Progenitor cell of endocrine pancreas (in vitro differentiated cells): Measurements from ENCODE around the gene LRMDA. TPM values are rescaled to one million over a fixed set of nuclear protein-coding genes. Genes with fewer than 3 reads are reported as not detected.

ENCODE experiments used
- DNase-seq: peaks from one replicate; pipeline ENCODE4 v3.0.0; 2021; ENCODE audit warnings: low spot score; ENCODE audit not compliant: unreplicated experiment
- H3K27ac Mint-ChIP-seq: 2 replicates; pipeline ENCODE4 v1.8.0; 2021; ENCODE audit warnings: mild to moderate bottlenecking, moderate library complexity, mixed read lengths
- H3K27me3 Mint-ChIP-seq: 2 replicates; pipeline ENCODE4 v1.8.0; 2021; ENCODE audit warnings: mixed read lengths
- H3K36me3 Mint-ChIP-seq: 2 replicates; pipeline ENCODE4 v1.8.0; 2022; ENCODE audit warnings: mixed read lengths; ENCODE audit not compliant: insufficient read depth
- H3K4me1 Mint-ChIP-seq: 2 replicates; pipeline ENCODE4 v1.8.0; 2021; ENCODE audit warnings: low read depth, mixed read lengths
- H3K4me3 Mint-ChIP-seq: 2 replicates; pipeline ENCODE4 v1.8.0; 2021; ENCODE audit warnings: low read depth, mild to moderate bottlenecking, moderate library complexity, mixed read lengths
- H3K9me3 Mint-ChIP-seq: 2 replicates; pipeline ENCODE4 v1.8.0; 2021; ENCODE audit warnings: low read depth, mixed read lengths
- CTCF ChIP-seq: fragments of 200-600 bp; sonication (generic); IDR thresholded peaks from one replicate; pipeline ENCODE4 v1.5.0; 2021; ENCODE audit warnings: antibody characterized with exemption, mild to moderate bottlenecking; ENCODE audit not compliant: unreplicated experiment
- total RNA-seq: library from RNA; stranded (reverse); gene quantifications from 2 replicates; pipeline ENCODE4 v1.2.1, GENCODE V29; 2021

The LRMDA gene
- total RNA-seq, 1 donor from 2014 or later, result 6.5 TPM

DNA sequence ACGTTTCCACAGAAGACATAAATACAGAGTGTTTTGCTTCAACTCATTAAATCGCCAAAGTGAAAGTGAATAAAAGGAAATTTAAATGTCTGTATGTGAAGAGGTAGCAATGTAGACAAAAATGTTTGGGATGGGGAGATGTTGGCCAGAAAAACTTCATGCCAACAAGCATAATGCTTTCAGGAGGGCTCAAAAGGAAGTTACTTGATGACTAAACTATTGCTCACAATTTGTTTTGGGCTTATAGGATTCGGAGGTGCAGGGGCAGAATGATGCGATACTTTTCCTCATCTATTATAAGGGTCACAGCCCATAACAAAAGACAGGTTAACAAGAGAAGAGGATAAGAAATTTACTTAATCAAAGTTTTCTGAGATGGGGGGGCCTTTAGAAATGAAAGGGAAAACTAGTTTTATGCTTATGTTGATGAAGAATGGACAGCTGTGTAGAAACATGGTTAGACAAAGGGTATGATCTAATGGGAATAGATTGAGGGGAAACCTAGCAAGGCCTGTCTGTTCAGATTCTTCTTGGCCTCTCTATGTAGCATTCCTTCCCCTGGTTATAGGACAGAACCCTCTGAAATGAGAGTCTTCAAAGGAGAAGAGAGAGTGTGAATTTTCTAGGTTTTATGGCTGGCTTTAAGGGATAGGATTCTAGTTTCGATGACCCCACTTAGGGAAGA lies 898.6 kb downstream of the LRMDA start:
- H3K4me1 Mint-ChIP-seq, result no peaks in the 10 kb centered on the region
- H3K27me3 Mint-ChIP-seq, result peaks cover 6% of the 10 kb centered on the region
- no peak overlapping the region for H3K27ac Mint-ChIP-seq
- H3K36me3 Mint-ChIP-seq, result no peaks in the 10 kb centered on the region
- no peak overlapping the region for H3K4me3 Mint-ChIP-seq
- no peaks in the 10 kb centered on the region for H3K9me3 Mint-ChIP-seq
- no peak for DNase-seq
- TF ChIP-seq CTCF, result no peak

DNA sequence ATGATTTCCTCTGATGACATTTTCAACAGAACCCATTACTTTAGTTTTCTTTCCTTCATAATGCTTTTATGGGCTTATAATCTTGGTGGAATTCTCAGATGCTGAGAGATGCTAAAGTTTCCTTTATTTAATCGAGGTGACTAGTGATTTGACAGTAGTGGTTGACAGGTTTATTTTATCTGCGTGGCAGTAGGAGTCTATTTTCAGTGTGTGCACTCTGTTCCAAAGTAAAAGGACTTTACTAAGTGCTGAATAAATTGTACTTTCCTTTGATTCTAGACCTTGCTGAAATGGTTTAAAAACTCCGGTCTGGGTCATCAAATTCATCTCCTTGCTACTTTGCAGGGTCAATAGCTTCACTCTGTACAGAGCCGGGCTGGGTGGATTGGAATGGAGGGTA lies 900.3 kb downstream of the LRMDA start:
- Mint-ChIP-seq H3K36me3 (no peaks in the 10 kb centered on the region), H3K27ac (no peak overlapping the region), H3K4me1 (peaks cover 9% of the 10 kb centered on the region), H3K9me3 (no peaks in the 10 kb centered on the region), H3K27me3 (peaks cover 3% of the 10 kb centered on the region), H3K4me3 (no peak overlapping the region)
- no peak for TF ChIP-seq CTCF
- DNase-seq, result no peak

DNA sequence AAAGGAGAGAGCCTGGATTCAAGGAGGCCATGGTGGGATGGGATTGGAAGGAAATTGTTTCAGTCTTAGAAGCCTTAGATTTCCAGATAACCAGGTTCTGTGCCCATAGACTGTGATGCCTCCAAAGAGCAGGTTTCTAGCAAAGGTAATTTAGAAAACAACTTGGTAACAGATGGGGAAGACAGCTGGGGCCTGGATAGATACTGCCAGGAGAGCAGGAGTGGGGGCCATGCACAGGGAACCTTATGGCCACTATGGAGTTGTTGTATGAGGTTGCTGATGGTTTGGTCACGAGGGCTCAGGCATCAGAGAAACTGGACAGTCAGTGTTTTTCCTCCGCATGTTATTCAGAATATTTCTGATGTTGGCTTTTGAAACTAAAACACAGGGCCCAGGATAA lies 901.9 kb downstream of the LRMDA start:
- no peaks in the 10 kb centered on the region for H3K36me3 Mint-ChIP-seq
- peaks cover 3% of the 10 kb centered on the region for H3K27me3 Mint-ChIP-seq
- H3K4me3 Mint-ChIP-seq, result no peak overlapping the region
- no peak overlapping the region for H3K27ac Mint-ChIP-seq
- no peak for DNase-seq
- H3K9me3 Mint-ChIP-seq, result no peaks in the 10 kb centered on the region
- no peak for TF ChIP-seq CTCF
- H3K4me1 Mint-ChIP-seq, result peaks cover 9% of the 10 kb centered on the region

DNA sequence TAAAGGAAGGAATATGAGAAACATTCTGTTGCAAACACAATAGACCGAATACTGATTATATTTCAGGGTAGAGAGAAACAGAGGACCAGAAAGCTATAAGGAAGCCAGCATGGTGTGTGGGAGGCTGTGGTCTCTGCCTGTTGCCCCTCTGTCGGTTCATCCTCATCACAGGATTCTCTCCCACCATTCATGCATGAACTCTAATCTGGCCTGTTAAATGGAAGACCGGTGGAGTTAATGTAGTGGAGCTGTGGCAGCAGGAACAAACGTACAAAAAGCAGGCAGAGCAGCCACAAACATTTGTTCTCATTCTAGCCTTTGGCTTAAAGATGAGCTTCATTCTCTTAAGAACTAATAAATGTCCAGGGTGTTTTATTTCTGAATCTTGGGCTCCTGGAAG lies 902.4 kb downstream of the LRMDA start:
- peaks cover 3% of the 10 kb centered on the region for H3K27me3 Mint-ChIP-seq
- no peaks in the 10 kb centered on the region for H3K9me3 Mint-ChIP-seq
- H3K36me3 Mint-ChIP-seq, result no peaks in the 10 kb centered on the region
- no peak overlapping the region for H3K4me3 Mint-ChIP-seq
- DNase-seq, result no peak
- no peak for TF ChIP-seq CTCF
- peaks cover 9% of the 10 kb centered on the region for H3K4me1 Mint-ChIP-seq
- H3K27ac Mint-ChIP-seq, result no peak overlapping the region

DNA sequence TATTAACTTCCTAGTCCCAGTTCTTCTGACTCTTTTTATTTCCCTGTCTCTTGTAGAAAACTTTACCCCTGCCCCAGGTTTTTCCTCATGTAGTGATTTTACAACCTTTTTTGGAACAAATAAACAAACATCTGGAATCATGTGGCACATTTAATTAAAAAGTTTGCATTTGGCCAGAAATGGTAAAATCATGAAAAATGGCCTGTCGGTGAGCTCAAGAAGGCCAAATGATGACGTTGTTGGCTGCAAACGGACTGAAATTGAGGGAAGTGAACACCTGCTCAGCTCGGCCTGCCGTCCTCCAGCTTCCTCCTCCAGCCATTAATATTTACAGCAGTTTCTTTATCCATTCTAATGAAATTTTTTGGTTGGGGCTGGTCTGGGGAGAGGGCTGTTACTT lies 902.8 kb downstream of the LRMDA start:
- Mint-ChIP-seq H3K27ac (no peak overlapping the region), H3K4me1 (peaks cover 9% of the 10 kb centered on the region), H3K36me3 (no peaks in the 10 kb centered on the region), H3K9me3 (no peaks in the 10 kb centered on the region), H3K4me3 (no peak overlapping the region), H3K27me3 (peaks cover 3% of the 10 kb centered on the region)
- DNase-seq, result no peak
- TF ChIP-seq CTCF, result no peak
